ENCODE measurements around the gene PTCD1. TPM values are rescaled to one million over a fixed set of nuclear protein-coding genes. Genes with fewer than 3 reads are reported as not detected.
"Not testable (repeated sequence)": the region's sequence is repeated elsewhere in the genome, so short reads cannot be mapped to it uniquely, and the experiment has no call there.

Gene PTCD1
- total RNA-seq, 3 donors from 2014 or later: 4.5 to 8.3 (median 4.9) TPM

- TF ChIP-seq POLR2A (IDR thresholded peaks at IDR 0.05): no peak
- H3K9me3 ChIP-seq: no peaks in the 10 kb centered on the region
- no peaks in the 10 kb centered on the region for H3K27me3 ChIP-seq
- DNase-seq (ENCODE audit: low spot score in 2 of 2): no peak
- H3K4me1 ChIP-seq: peaks cover 0 to 7% of the 10 kb centered on the region in 2 donors
- peak overlapping the region; percentile 76 to 90 for H3K27ac ChIP-seq
- no peaks in the 10 kb centered on the region for H3K36me3 ChIP-seq
- intact Hi-C loops (cut with DNase I; ENCODE audit: low total_unique reads): no loop called here
- peak overlapping the region in 1 of 3 donors; percentile 53 for H3K4me3 ChIP-seq
Observed at GRCh38 chr7:99380823-99381663, 57.6 kb downstream of the PTCD1 start.

GRCh38 chr7:99380032-99380822 lies 58.4 kb downstream of the PTCD1 start:
- no peak for DNase-seq (ENCODE audit: low spot score in 2 of 2)
- Histone ChIP-seq H3K27me3 (no peaks in the 10 kb centered on the region), H3K4me1 (peaks cover 0 to 7% of the 10 kb centered on the region in 2 donors), H3K9me3 (no peaks in the 10 kb centered on the region), H3K27ac (peak overlapping the region; percentile 76 to 90), H3K4me3 (peak overlapping the region; percentile 17 to 53 (median 25)), H3K36me3 (no peaks in the 10 kb centered on the region)
- no peak for TF ChIP-seq POLR2A (IDR thresholded peaks at IDR 0.05)
- TF ChIP-seq POLR2AphosphoS5 (IDR thresholded peaks at IDR 0.05): no peak
- TF ChIP-seq CTCF (IDR thresholded peaks at IDR 0.05): no peak
- intact Hi-C loops (cut with DNase I; ENCODE audit: low total_unique reads): no loop called here

GRCh38 chr7:99379693-99380031 lies 58.9 kb downstream of the PTCD1 start:
- peak overlapping the region; percentile 76 to 90 for H3K27ac ChIP-seq
- intact Hi-C loops (cut with DNase I; ENCODE audit: low total_unique reads); H3K9me3 ChIP-seq; H3K36me3 ChIP-seq; H3K4me1 ChIP-seq; DNase-seq (ENCODE audit: low spot score in 2 of 2); H3K27me3 ChIP-seq: not testable (repeated sequence)
- H3K4me3 ChIP-seq: peak overlapping the region; percentile 17 to 53 (median 25)

GRCh38 chr7:99379043-99379577 lies 59.5 kb downstream of the PTCD1 start:
- peak overlapping the region; percentile 76 to 90 for H3K27ac ChIP-seq
- H3K36me3 ChIP-seq: no peaks in the 10 kb centered on the region
- intact Hi-C loops (cut with DNase I; ENCODE audit: low total_unique reads): no loop called here
- peak overlapping the region; percentile 15 to 25 (median 17) for H3K4me3 ChIP-seq
- no peaks in the 10 kb centered on the region for H3K9me3 ChIP-seq
- H3K4me1 ChIP-seq: peaks cover 0 to 7% of the 10 kb centered on the region in 2 donors
- DNase-seq (ENCODE audit: low spot score in 2 of 2): no peak
- TF ChIP-seq POLR2AphosphoS5 (IDR thresholded peaks at IDR 0.05): no peak
- peak in 1 of 3 donors; percentile 10 for TF ChIP-seq CTCF (IDR thresholded peaks at IDR 0.05)
- no peaks in the 10 kb centered on the region for H3K27me3 ChIP-seq

- peak in 1 of 2 donors; percentile 61 for DNase-seq (ENCODE audit: low spot score in 2 of 2)
- intact Hi-C loops (cut with DNase I; ENCODE audit: low total_unique reads): no loop called here
- TF ChIP-seq CTCF (IDR thresholded peaks at IDR 0.05) (no peak), POLR2A (IDR thresholded peaks at IDR 0.05) (no peak), POLR2AphosphoS5 (IDR thresholded peaks at IDR 0.05) (peak; percentile 37 to 52 (median 50))
- Histone ChIP-seq H3K27ac (peak overlapping the region; percentile 78 to 94), H3K4me3 (peak overlapping the region; percentile 94 to 99 (median 97)), H3K9me3 (no peaks in the 10 kb centered on the region), H3K36me3 (no peaks in the 10 kb centered on the region), H3K27me3 (no peaks in the 10 kb centered on the region), H3K4me1 (no peaks in the 10 kb centered on the region)
Observed at GRCh38 chr7:99375070-99375807, 63.4 kb downstream of the PTCD1 start.

Data from breast epithelium (tissue), 4 donors.